ENCODE measurements around the gene ANKRD63.

DNA sequence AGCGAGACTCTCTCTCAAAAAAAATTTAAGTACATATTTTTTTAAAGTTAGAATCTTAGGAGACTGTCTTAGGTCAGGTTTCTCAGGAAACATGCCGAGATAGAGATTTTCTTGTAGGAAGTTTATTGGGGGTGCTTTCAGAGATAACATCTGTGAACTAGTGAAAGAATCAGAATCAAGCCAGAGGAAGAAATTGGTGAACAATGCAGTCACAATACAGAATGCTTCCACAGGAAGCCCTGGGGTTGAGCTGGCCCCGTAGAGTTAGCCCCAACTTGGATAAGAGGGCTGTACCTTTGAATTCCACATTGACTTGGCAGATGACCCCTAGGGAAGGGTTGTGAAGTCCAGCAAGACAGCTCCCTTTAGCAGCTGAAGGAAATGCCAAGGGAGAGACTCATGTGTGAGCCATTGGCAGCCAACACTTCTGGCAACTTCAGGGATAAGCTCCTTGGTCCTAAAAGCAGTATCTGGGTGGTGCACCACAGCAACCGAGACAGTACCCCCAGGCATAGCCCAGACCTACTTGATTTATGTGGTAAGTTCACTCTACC is 31.9 kb upstream of the ANKRD63 start:
- no peak for TF ChIP-seq MYC (IDR thresholded peaks at IDR 0.05; ENCODE audit: low read depth, low read length)
- TF ChIP-seq, protein P1, sequence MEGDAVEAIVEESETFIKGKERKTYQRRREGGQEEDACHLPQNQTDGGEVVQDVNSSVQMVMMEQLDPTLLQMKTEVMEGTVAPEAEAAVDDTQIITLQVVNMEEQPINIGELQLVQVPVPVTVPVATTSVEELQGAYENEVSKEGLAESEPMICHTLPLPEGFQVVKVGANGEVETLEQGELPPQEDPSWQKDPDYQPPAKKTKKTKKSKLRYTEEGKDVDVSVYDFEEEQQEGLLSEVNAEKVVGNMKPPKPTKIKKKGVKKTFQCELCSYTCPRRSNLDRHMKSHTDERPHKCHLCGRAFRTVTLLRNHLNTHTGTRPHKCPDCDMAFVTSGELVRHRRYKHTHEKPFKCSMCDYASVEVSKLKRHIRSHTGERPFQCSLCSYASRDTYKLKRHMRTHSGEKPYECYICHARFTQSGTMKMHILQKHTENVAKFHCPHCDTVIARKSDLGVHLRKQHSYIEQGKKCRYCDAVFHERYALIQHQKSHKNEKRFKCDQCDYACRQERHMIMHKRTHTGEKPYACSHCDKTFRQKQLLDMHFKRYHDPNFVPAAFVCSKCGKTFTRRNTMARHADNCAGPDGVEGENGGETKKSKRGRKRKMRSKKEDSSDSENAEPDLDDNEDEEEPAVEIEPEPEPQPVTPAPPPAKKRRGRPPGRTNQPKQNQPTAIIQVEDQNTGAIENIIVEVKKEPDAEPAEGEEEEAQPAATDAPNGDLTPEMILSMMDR (IDR thresholded peaks at IDR 0.05; ENCODE audit: low read depth, low read length) = no peak

Data from NB4 (cell line).